Naive thymus-derived CD8-positive, alpha-beta T cell (primary cell): Measurements from ENCODE around the gene MINK1. TPM values are rescaled to one million over a fixed set of nuclear protein-coding genes. Genes with fewer than 3 reads are reported as not detected.
A peak's percentile ranks its signal among the peaks of the same experiment; 100 is the strongest.
"Not testable (repeated sequence)": the region's sequence is repeated elsewhere in the genome, so short reads cannot be mapped to it uniquely, and the experiment has no call there.

Source experiments
- ATAC-seq, 2 donors: fragments of 150-1000 bp; cut with Tn5 transposase in 1 of 2; sonication (Bioruptor Pico), chemical (Tn5 transposase) in 1 of 2; 1 replicate in 1 of 2; 2 replicates in 1 of 2; pipeline ENCODE4 v1.10.0; 2021; ENCODE audit warnings: mild to moderate bottlenecking in 2 of 2, moderate library complexity in 2 of 2
- POLR2A ChIA-PET: fragments of 350-600 bp; sonication (Branson Sonifier 250); formaldehyde crosslinking; loops from one replicate; lab custom pipeline; 2021; ENCODE audit warnings: antibody characterized with exemption; lab: Charles Lee
- DNase-seq, 10 donors: peaks; one replicate each; pipeline versions ENCODE4 v3.0.0 to v3.0.0-alpha.2; 2020 to 2022
- H3K27ac Mint-ChIP-seq, 10 donors: one replicate each; pipeline ENCODE4 v1.8.0; 2020 to 2022; ENCODE audit warnings: mild to moderate bottlenecking in 10 of 10, mixed read lengths in 10 of 10, moderate library complexity in 4 of 10, inconsistent platforms in 1 of 10
- H3K27me3 Mint-ChIP-seq, 5 donors: one replicate each; pipeline ENCODE4 v1.8.0; 2021 to 2022; ENCODE audit warnings: mixed read lengths in 5 of 5
- H3K36me3 Mint-ChIP-seq, 3 donors: one replicate each; pipeline ENCODE4 v1.8.0; 2020 to 2022; ENCODE audit warnings: mixed read lengths in 3 of 3, mild to moderate bottlenecking in 2 of 3, inconsistent platforms in 1 of 3
- H3K4me1 Mint-ChIP-seq, 4 donors: one replicate each; pipeline ENCODE4 v1.8.0; 2021 to 2022; ENCODE audit warnings: mixed read lengths in 4 of 4
- H3K4me3 Mint-ChIP-seq, 10 donors: one replicate each; pipeline ENCODE4 v1.8.0; 2020 to 2022; ENCODE audit warnings: mild to moderate bottlenecking in 10 of 10, mixed read lengths in 10 of 10, moderate library complexity in 6 of 10, inconsistent platforms in 1 of 10
- H3K9me3 Mint-ChIP-seq, 9 donors: one replicate each; pipeline ENCODE4 v1.8.0; 2020 to 2022; ENCODE audit warnings: mixed read lengths in 9 of 9, mild to moderate bottlenecking in 3 of 9, inconsistent platforms in 1 of 9, moderate library complexity in 1 of 9
- polyA plus RNA-seq, 3 donors: library from polyadenylated mRNA; unstranded; fragments of 300-500 nt; fragmentation: Illumina TruSeq; gene quantifications; one replicate each; pipeline ENCODE4 v1.2.3, GENCODE V29; 2021
- total RNA-seq, 8 experiments: library from RNA in 2 of 8; stranded (reverse) in 2 of 8; gene quantifications; one replicate each; pipeline ENCODE4 v1.2.3 and lab custom pipeline; 2021 to 2026

MINK1 gene
- total and polyA plus RNA-seq, 5 experiments from 2014 or later, result 4.1 to 117 (median 12.9) TPM

DNA sequence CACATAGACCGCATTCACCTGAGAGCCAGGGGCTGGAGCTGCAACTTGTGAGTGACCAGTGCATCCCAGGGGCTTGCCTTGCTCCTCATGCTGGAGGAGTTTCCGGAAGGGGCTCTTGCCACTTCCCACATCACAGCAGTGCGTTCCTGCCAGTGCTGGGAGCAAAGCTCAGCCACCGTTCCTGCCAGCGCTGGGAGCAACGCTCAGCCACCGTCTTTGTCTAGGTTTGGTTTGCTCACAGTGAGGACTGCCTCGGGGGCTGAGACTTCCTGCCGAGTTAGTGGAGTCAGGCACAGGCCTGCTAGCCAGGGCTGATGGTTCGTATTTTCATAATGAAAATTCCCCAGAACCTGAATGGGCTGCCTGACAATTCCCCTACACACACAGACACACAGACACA is 75.2 kb downstream of the MINK1 start:
- POLR2A ChIA-PET, result interaction anchor here (0.7 to 3.7 kb wide), 7 partner anchors 31 to 268 kb away, joined by 3 to 44 read pairs (median 7); partner anchors contain the start of genes INCA1, KIF1C, PFN1 and RNF167
- peaks cover 3 to 10% (median 5%) of the 10 kb centered on the region in 4 donors for H3K4me1 Mint-ChIP-seq
- H3K27me3 Mint-ChIP-seq, result no peaks in the 10 kb centered on the region
- no peak overlapping the region for H3K4me3 Mint-ChIP-seq
- no peaks in the 10 kb centered on the region for H3K36me3 Mint-ChIP-seq
- DNase-seq (peak in 1 of 10 donors; percentile 25), ATAC-seq (peak in 1 of 2 donors; percentile 26)
- no peak overlapping the region for H3K27ac Mint-ChIP-seq
- no peaks in the 10 kb centered on the region for H3K9me3 Mint-ChIP-seq

GRCh38 chr17:4908711-4909496 is 75.8 kb downstream of the MINK1 start:
- POLR2A ChIA-PET, result interaction anchor here (0.7 to 3.7 kb wide), 11 partner anchors 31 to 267 kb away, joined by 3 to 44 read pairs (median 3); partner anchors contain the start of genes INCA1, KIF1C, PFN1 and RNF167
- no peak overlapping the region for H3K4me3 Mint-ChIP-seq
- no peaks in the 10 kb centered on the region for H3K36me3 Mint-ChIP-seq
- H3K9me3 Mint-ChIP-seq, result no peaks in the 10 kb centered on the region
- no peaks in the 10 kb centered on the region for H3K27me3 Mint-ChIP-seq
- H3K27ac Mint-ChIP-seq, result no peak overlapping the region
- peak; percentile 44 to 86 (median 70) for DNase-seq
- ATAC-seq, result peak; percentile 89 to 96
- H3K4me1 Mint-ChIP-seq, result peaks cover 0 to 5% (median under 1%) of the 10 kb centered on the region in 4 donors

DNA sequence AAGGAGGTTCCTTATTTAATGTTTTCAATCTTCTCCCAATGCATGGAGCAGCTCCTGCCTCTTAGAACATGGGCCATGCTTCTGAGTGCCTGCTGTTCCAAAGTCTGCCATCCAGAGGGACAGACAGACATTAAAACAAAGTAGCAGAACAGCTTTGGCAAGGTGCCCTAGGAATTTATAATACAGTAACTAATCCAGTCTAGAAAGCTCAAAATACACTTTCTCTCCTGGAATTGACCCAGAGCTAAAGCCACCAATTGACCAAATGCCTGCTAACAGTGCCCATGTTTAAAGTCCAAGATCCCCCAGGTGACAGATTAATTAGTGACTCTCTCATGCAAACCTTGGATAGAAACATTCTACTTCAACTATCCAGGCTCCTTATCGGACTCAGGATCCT is 80.9 kb downstream of the MINK1 start:
- POLR2A ChIA-PET, result interaction anchor here (0.6 to 1.2 kb wide), 3 partner anchors 9 to 180 kb away, joined by 3 to 5 read pairs (median 3); no protein-coding TSS in a partner anchor
- H3K27me3 Mint-ChIP-seq, result no peaks in the 10 kb centered on the region
- no peaks in the 10 kb centered on the region for H3K9me3 Mint-ChIP-seq
- ATAC-seq, result no peak
- no peak overlapping the region for H3K4me3 Mint-ChIP-seq
- DNase-seq, result no peak
- H3K27ac Mint-ChIP-seq, result peak overlapping the region in 1 of 10 donors; percentile 38
- no peaks in the 10 kb centered on the region for H3K36me3 Mint-ChIP-seq
- H3K4me1 Mint-ChIP-seq, result peaks cover 0 to 2% (median 0%) of the 10 kb centered on the region in 4 donors

GRCh38 chr17:4914551-4914950 is 81.4 kb downstream of the MINK1 start:
- POLR2A ChIA-PET, result interaction anchor here (0.6 kb wide), 1 partner anchor 9 kb away, joined by 3 read pairs; no protein-coding TSS in a partner anchor
- not testable (repeated sequence) for H3K9me3 Mint-ChIP-seq, DNase-seq, H3K27me3 Mint-ChIP-seq, H3K4me1 Mint-ChIP-seq, H3K27ac Mint-ChIP-seq, H3K4me3 Mint-ChIP-seq, H3K36me3 Mint-ChIP-seq, ATAC-seq

DNA sequence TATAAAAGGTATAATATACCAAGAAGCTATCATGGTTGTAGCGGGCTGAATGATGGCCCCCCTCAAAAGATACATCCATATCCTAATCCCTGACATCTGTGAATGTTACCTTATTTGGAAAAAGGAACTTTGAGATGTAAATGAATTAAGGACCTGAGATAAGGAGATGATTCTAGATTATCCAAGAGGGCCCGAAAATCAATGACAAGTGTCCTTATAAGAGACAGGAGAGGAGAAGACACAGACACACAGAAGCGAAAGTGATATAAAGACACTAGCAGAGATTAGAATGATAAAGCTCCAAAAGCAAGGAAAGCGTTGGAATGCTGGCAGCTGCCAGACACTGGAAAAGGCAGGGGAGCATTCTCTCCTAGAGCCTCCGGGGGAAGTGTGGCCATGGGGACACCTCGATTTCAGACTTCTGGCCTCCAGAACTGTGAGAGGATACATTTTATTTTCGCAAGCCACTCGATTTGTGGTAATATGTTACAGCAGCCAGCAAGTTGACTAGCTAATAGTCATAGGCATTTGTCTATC is 86.4 kb downstream of the MINK1 start:
- no peak overlapping the region for H3K4me3 Mint-ChIP-seq
- peaks cover 0 to 6% (median 3%) of the 10 kb centered on the region in 4 donors for H3K4me1 Mint-ChIP-seq
- no peaks in the 10 kb centered on the region for H3K36me3 Mint-ChIP-seq
- POLR2A ChIA-PET, result interaction anchor here (0.6 to 0.7 kb wide), 3 partner anchors 195 to 396 kb away, joined by 3 to 5 read pairs (median 4); no protein-coding TSS in a partner anchor
- no peaks in the 10 kb centered on the region for H3K27me3 Mint-ChIP-seq
- DNase-seq, result no peak
- no peak for ATAC-seq
- no peak overlapping the region for H3K27ac Mint-ChIP-seq
- H3K9me3 Mint-ChIP-seq, result no peaks in the 10 kb centered on the region

DNA sequence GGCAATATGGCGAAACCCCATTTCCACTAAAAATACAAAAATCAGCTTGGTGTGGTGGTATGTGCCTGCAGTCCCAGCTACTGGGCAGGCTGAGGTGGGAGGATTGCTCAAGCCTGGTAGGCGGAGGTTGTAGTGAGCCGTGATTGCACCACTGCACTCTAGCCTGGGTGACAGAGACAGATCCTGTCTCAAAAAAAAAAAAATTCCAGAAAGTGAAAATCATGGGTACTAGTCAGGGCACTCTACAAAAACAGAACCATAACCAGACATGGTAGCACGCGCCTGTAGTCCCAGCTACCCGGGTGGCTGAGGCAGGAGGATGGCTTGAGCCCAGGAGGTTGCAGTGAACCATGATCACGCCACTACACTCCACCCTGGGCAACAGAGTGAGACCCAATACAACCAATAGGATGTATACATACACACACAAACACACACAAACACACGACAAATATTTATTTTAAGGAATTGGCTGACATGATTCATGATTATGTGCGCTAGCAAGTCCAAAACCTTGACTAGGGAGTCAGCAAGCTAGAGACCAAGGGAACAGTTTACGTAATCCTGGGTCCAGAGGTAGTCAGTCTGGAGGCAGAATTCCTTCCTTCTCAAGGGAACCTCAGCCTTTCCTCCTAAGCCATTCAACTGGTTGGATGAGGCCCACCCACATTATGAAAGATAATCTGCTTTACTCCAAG is 87.4 kb downstream of the MINK1 start:
- Mint-ChIP-seq H3K4me3 (no peak overlapping the region), H3K27me3 (no peaks in the 10 kb centered on the region), H3K27ac (no peak overlapping the region), H3K9me3 (no peaks in the 10 kb centered on the region), H3K36me3 (no peaks in the 10 kb centered on the region), H3K4me1 (peaks cover 0 to 6% (median 3%) of the 10 kb centered on the region in 4 donors)
- no peak for DNase-seq
- POLR2A ChIA-PET, result interaction anchor here (0.6 to 1.0 kb wide), 3 partner anchors 19 to 897 kb away, joined by 3 read pairs; no protein-coding TSS in a partner anchor
- ATAC-seq, result no peak

DNA sequence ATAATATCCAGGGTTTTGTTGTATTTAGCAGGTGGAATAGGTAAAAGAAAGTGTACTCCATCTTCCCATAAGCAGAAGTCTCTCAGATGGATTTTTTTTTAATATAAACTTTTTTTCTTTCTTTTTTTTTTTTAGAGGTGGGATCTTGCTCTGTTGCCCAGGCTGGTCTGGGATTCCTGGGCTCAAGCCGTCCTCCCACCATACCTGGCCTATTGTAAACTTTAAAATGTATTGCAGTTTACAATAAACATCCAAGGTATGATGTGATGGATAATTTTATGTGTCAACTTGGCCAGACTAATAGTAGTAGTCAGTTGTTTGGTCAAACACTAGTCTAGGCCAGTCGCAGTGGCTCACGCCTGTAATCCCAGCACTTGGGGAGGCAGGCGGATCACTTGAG is 88.2 kb downstream of the MINK1 start:
- DNase-seq (no peak), ATAC-seq (no peak)
- Mint-ChIP-seq H3K4me3 (no peak overlapping the region), H3K4me1 (peaks cover 0 to 6% (median 3%) of the 10 kb centered on the region in 4 donors), H3K27me3 (no peaks in the 10 kb centered on the region), H3K36me3 (no peaks in the 10 kb centered on the region), H3K27ac (no peak overlapping the region), H3K9me3 (no peaks in the 10 kb centered on the region)
- POLR2A ChIA-PET, result interaction anchor here (0.7 kb wide), 1 partner anchor 898 kb away, joined by 3 read pairs; no protein-coding TSS in a partner anchor

- not testable (repeated sequence) for H3K27me3 Mint-ChIP-seq, DNase-seq, ATAC-seq, H3K4me3 Mint-ChIP-seq, H3K9me3 Mint-ChIP-seq
- Mint-ChIP-seq H3K36me3 (peaks cover 6 to 28% (median 6%) of the 10 kb centered on the region in 3 donors), H3K27ac (peak overlapping the region in 1 of 10 donors; percentile 26), H3K4me1 (peaks cover 3 to 12% (median 5%) of the 10 kb centered on the region in 4 donors)
- POLR2A ChIA-PET, result interaction anchor here (0.6 kb wide), 1 partner anchor 21 kb away, joined by 3 read pairs; no protein-coding TSS in a partner anchor
Observed at GRCh38 chr17:4926577-4927335, 93.6 kb downstream of the MINK1 start.

DNA sequence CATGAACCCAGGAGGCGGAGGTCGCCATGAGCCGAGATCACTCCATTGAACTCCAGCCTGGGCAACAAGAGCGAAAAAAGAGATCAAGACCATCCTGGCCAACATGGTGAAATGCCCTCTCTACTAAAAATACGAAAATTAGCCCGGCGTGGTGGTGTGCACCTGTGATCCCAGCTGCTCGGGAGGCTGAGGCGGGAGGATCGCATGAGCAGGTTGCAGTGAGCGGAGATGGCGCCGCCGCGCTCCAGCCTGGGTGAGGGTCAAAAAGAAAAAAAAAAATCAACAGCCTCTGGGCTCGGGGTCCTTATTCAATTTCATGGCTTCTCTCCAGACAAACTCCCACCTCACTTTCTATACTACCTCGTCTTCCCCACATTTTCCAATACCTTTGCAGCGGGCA is 95.7 kb downstream of the MINK1 start:
- no peaks in the 10 kb centered on the region for H3K27me3 Mint-ChIP-seq
- peak overlapping the region in 2 of 10 donors; percentile 49 to 66 for H3K27ac Mint-ChIP-seq
- POLR2A ChIA-PET, result interaction anchor here (1.0 kb wide), 1 partner anchor 32 kb away, joined by 3 read pairs; no protein-coding TSS in a partner anchor
- H3K4me3 Mint-ChIP-seq, result no peak overlapping the region
- ATAC-seq (no peak), DNase-seq (no peak)
- peaks cover 6 to 30% (median 6%) of the 10 kb centered on the region in 3 donors for H3K36me3 Mint-ChIP-seq
- peaks cover 14 to 25% (median 17%) of the 10 kb centered on the region in 4 donors for H3K4me1 Mint-ChIP-seq
- H3K9me3 Mint-ChIP-seq, result no peaks in the 10 kb centered on the region

GRCh38 chr17:4931963-4932362 is 98.8 kb downstream of the MINK1 start, which contains the start of gene GP1BA:
GP1BA (plus strand) TSS chr17:4932277; CDS start chr17:4932605, 328 bp downstream.
- POLR2A ChIA-PET, result interaction anchor here (0.6 to 1.8 kb wide), 2 partner anchors 9 to 389 kb away, joined by 3 to 9 read pairs; no protein-coding TSS in a partner anchor
- H3K27ac Mint-ChIP-seq, result peak within 1 kb of the TSS in 5 of 10 donors; percentile 1 to 82 (median 82)
- peaks cover 6 to 32% (median 6%) of the 10 kb centered on the region in 3 donors for H3K36me3 Mint-ChIP-seq

DNA sequence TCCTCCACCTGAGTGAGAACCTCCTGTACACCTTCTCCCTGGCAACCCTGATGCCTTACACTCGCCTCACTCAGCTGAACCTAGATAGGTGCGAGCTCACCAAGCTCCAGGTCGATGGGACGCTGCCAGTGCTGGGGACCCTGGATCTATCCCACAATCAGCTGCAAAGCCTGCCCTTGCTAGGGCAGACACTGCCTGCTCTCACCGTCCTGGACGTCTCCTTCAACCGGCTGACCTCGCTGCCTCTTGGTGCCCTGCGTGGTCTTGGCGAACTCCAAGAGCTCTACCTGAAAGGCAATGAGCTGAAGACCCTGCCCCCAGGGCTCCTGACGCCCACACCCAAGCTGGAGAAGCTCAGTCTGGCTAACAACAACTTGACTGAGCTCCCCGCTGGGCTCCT is 99.6 kb downstream of the MINK1 start:
- no peak for DNase-seq
- Mint-ChIP-seq H3K9me3 (no peaks in the 10 kb centered on the region), H3K4me1 (peaks cover 34 to 52% (median 36%) of the 10 kb centered on the region in 4 donors), H3K27ac (peak overlapping the region in 2 of 10 donors; percentile 1 to 82), H3K4me3 (no peak overlapping the region), H3K27me3 (no peaks in the 10 kb centered on the region), H3K36me3 (peaks cover 4 to 36% (median 6%) of the 10 kb centered on the region in 3 donors)
- POLR2A ChIA-PET, result interaction anchor here (1.8 kb wide), 1 partner anchor 9 kb away, joined by 3 read pairs; no protein-coding TSS in a partner anchor
- ATAC-seq, result no peak

More at GRCh38 chr17:4931963-4932362, 98.8 kb downstream of the MINK1 start, which contains the start of gene GP1BA:
- H3K9me3 Mint-ChIP-seq, result no peaks in the 10 kb centered on the region
- ATAC-seq (no peak), DNase-seq (no peak)
- no peaks in the 10 kb centered on the region for H3K27me3 Mint-ChIP-seq
- H3K4me3 Mint-ChIP-seq, result peak within 1 kb of the TSS in 1 of 10 donors; percentile 26
- H3K4me1 Mint-ChIP-seq, result peaks cover 31 to 46% (median 33%) of the 10 kb centered on the region in 4 donors
